B cell (primary cell): Measurements from ENCODE around the gene CCL20.

Source experiments
- EZH2 ChIP-seq: IDR thresholded peaks from 2 replicates; pipeline ENCODE4 v1.6.1; 2012; ENCODE audit warnings: borderline replicate concordance, low read depth, mild to moderate bottlenecking, moderate library complexity, low read length; ENCODE audit not compliant: insufficient read depth, poor library complexity, severe bottlenecking
- TF ChIP-seq, protein P1 (sequence below): fragments of 200-600 bp; IDR thresholded peaks from one replicate; pipeline ENCODE4 v1.8.0; 2022; ENCODE audit warnings: antibody characterized with exemption, mild to moderate bottlenecking

GRCh38 chr2:227774011-227774624 is 39.5 kb upstream of the CCL20 start:
- TF ChIP-seq, protein P1, sequence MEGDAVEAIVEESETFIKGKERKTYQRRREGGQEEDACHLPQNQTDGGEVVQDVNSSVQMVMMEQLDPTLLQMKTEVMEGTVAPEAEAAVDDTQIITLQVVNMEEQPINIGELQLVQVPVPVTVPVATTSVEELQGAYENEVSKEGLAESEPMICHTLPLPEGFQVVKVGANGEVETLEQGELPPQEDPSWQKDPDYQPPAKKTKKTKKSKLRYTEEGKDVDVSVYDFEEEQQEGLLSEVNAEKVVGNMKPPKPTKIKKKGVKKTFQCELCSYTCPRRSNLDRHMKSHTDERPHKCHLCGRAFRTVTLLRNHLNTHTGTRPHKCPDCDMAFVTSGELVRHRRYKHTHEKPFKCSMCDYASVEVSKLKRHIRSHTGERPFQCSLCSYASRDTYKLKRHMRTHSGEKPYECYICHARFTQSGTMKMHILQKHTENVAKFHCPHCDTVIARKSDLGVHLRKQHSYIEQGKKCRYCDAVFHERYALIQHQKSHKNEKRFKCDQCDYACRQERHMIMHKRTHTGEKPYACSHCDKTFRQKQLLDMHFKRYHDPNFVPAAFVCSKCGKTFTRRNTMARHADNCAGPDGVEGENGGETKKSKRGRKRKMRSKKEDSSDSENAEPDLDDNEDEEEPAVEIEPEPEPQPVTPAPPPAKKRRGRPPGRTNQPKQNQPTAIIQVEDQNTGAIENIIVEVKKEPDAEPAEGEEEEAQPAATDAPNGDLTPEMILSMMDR = no peak
- no peak for TF ChIP-seq EZH2
